Uterus (tissue), 4 donors: ENCODE results near the gene ZC3H13. TPM values are rescaled to one million over a fixed set of nuclear protein-coding genes. Genes with fewer than 3 reads are reported as not detected.

Experiments used
- DNase-seq, 2 donors: peaks; one replicate each; pipeline ENCODE4 v3.0.0-alpha.2; 2019 to 2020
- H3K27ac ChIP-seq, 2 donors: fragments of 200-600 bp; sonication (generic); 1 replicate in 1 of 2; 2 replicates in 1 of 2; pipeline ENCODE4 v1.5.1; 2016 to 2018
- H3K27me3 ChIP-seq, 2 donors: fragments of 200-600 bp; sonication (generic); one replicate each; pipeline ENCODE4 v1.5.1; 2018 to 2019; ENCODE audit warnings: control low read depth in 1 of 2
- H3K36me3 ChIP-seq, 2 donors: fragments of 200-600 bp; sonication (generic); one replicate each; pipeline ENCODE4 v1.5.1; 2019; ENCODE audit warnings: control low read depth in 1 of 2
- H3K4me1 ChIP-seq, 2 donors: fragments of 200-600 bp; sonication (generic); one replicate each; pipeline ENCODE4 v1.5.1; 2018 to 2019; ENCODE audit warnings: control low read depth in 1 of 2
- H3K4me3 ChIP-seq, 2 donors: fragments of 200-600 bp; sonication (generic); 1 replicate in 1 of 2; 2 replicates in 1 of 2; pipeline ENCODE4 v1.5.1; 2018 to 2019; ENCODE audit warnings: mild to moderate bottlenecking in 1 of 2
- H3K9me3 ChIP-seq, 2 donors: fragments of 200-600 bp; sonication (generic); one replicate each; pipeline ENCODE4 v1.5.1; 2019; ENCODE audit warnings: control low read depth in 1 of 2
- POLR2A ChIP-seq, 2 donors: fragments of 450-650 bp; IDR thresholded peaks; one replicate each; pipeline ENCODE4 v1.6.1; 2016; ENCODE audit warnings: antibody characterized with exemption in 2 of 2, mild to moderate bottlenecking in 1 of 2, moderate library complexity in 1 of 2
- intact Hi-C: fragments of 100-400 bp; cut with DNase I; formaldehyde crosslinking; loops from one replicate; pipeline ENCODE4 v1.15.1; 2023; ENCODE audit warnings: low total_unique reads
- total RNA-seq, 4 donors: library from RNA; depleted of rRNA in 3 of 4; stranded (reverse); fragments of >200 nt in 3 of 4; gene quantifications; one replicate each; pipeline versions ENCODE4 v1.1.0 to v1.2.4, GENCODE V29; 2014 to 2023
- TF ChIP-seq, protein P1 (sequence below), 4 experiments: fragments of 200-600 bp in 2 of 4; fragments of 450-650 bp in 2 of 4; sonication (generic) in 2 of 4; IDR thresholded peaks; one replicate each; pipeline ENCODE4 v1.5.1; 2016 to 2019; ENCODE audit warnings: antibody characterized with exemption in 4 of 4, mild to moderate bottlenecking in 2 of 4, moderate library complexity in 1 of 4
- donor health status: DM: yes; HTN: yes; CAD: no.

The ZC3H13 gene
- total RNA-seq, 4 donors from 2014 or later: 16.5 to 73.0 (median 37.1) TPM

DNA sequence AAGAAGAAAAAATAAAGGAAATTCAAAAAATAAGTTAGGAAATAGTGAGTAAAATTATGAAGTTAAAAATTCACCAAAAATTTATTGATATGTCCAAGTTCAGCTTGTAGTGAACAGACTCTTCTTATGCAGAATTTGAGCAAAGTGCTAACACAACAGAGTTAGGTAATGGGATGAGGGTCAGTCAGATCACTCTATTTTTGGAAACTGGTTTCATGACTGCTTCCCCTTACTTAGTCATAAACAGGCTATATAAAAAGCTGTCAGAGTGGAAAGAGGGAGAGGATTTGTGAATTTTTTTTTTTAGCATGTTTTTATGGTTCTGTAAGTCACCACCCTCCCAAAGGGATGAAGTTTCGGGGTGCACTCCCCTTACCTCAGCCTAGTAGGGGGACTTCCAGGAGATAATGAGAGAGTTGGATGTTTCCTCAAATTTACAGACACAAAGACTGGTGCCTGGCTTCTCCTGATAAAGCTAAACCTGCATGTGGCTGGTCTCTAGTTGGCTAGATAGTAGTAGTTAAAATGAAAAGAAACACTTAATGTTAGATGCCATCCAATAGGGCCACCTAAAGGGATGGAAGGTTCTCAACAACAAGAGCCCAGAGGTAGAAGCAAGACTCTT is 47.8 kb upstream of the ZC3H13 start:
- Histone ChIP-seq H3K36me3 (no peaks in the 10 kb centered on the region), H3K4me1 (no peaks in the 10 kb centered on the region), H3K27ac (peak overlapping the region; percentile 17 to 43), H3K9me3 (no peaks in the 10 kb centered on the region), H3K4me3 (no peak overlapping the region), H3K27me3 (no peaks in the 10 kb centered on the region)
- intact Hi-C loops: no loop called here
- DNase-seq: no peak
- no peak for TF ChIP-seq POLR2A (IDR thresholded peaks at IDR 0.05)
- TF ChIP-seq, protein P1, sequence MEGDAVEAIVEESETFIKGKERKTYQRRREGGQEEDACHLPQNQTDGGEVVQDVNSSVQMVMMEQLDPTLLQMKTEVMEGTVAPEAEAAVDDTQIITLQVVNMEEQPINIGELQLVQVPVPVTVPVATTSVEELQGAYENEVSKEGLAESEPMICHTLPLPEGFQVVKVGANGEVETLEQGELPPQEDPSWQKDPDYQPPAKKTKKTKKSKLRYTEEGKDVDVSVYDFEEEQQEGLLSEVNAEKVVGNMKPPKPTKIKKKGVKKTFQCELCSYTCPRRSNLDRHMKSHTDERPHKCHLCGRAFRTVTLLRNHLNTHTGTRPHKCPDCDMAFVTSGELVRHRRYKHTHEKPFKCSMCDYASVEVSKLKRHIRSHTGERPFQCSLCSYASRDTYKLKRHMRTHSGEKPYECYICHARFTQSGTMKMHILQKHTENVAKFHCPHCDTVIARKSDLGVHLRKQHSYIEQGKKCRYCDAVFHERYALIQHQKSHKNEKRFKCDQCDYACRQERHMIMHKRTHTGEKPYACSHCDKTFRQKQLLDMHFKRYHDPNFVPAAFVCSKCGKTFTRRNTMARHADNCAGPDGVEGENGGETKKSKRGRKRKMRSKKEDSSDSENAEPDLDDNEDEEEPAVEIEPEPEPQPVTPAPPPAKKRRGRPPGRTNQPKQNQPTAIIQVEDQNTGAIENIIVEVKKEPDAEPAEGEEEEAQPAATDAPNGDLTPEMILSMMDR (IDR thresholded peaks at IDR 0.05): no peak

DNA sequence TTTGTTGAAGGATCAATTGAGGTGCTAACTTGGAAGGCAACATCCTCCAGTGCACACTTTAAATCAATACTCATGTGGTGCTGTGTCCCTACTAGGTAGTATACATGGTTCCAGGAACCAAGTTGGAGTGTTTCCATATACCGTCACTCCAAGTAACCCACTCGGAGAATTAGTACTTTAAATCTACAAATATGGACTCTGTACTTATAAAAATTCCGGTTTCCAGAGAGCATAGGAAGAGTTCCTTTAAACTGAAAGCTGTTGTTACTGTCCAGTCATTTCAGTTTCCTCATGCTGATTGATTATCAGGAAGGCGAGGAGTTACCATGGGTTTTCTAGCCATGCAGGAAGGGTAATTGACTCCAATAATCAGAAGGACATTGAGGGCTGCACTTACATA is 45.1 kb upstream of the ZC3H13 start:
- Histone ChIP-seq H3K4me1 (no peaks in the 10 kb centered on the region), H3K9me3 (no peaks in the 10 kb centered on the region), H3K4me3 (no peak overlapping the region), H3K27me3 (no peaks in the 10 kb centered on the region), H3K27ac (no peak overlapping the region), H3K36me3 (no peaks in the 10 kb centered on the region)
- intact Hi-C loops: no loop called here
- TF ChIP-seq POLR2A (IDR thresholded peaks at IDR 0.05): no peak
- TF ChIP-seq, protein P1 (IDR thresholded peaks at IDR 0.05): no peak
- no peak for DNase-seq

DNA sequence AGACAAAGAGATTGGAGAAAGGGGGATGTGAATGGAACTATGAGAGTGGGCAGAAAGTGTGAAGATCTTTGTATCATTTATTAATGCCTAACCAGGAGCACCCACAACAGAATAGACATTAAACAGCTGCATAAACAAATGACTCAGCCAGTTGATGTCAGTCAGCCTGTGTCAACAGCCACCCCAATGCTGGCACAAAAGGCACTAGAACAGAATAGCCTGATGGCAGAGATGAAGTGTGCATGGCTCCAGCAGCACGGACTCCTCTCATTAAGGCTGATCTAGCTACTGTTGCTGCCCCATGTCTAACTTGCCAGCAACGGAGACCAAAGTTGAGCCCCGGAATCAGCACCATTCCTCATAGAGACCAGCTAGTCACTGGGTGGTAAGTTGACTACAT is 44.5 kb upstream of the ZC3H13 start:
- intact Hi-C loops: no loop called here
- DNase-seq: no peak
- Histone ChIP-seq H3K4me3 (no peak overlapping the region), H3K9me3 (no peaks in the 10 kb centered on the region), H3K36me3 (no peaks in the 10 kb centered on the region), H3K27me3 (no peaks in the 10 kb centered on the region), H3K27ac (no peak overlapping the region), H3K4me1 (no peaks in the 10 kb centered on the region)
- no peak for TF ChIP-seq POLR2A (IDR thresholded peaks at IDR 0.05)
- TF ChIP-seq, protein P1 (IDR thresholded peaks at IDR 0.05): no peak

DNA sequence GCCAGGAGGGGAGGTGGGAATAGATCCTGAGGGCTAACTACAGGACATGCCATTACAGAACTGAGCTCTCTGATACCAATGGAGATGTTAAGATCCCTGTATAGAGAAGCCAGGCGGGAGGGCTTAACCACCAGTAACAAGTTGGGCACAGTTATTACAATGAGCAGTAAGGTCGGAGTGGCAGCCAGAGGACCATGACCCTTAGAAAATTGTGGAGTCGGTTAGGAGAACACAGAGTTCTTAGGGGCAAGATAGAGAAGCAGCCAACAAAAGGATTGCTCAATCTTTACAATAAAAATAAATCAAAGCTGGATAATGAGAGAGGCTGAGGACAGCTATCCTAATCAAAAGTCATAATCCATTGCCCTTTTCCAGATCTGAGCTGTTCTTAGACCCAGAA is 41.9 kb upstream of the ZC3H13 start:
- no peak overlapping the region for H3K27ac ChIP-seq
- no peaks in the 10 kb centered on the region for H3K27me3 ChIP-seq
- H3K4me3 ChIP-seq: no peak overlapping the region
- no peaks in the 10 kb centered on the region for H3K9me3 ChIP-seq
- intact Hi-C loops: no loop called here
- no peak for TF ChIP-seq POLR2A (IDR thresholded peaks at IDR 0.05)
- TF ChIP-seq, protein P1 (IDR thresholded peaks at IDR 0.05): no peak
- H3K36me3 ChIP-seq: no peaks in the 10 kb centered on the region
- DNase-seq: no peak
- H3K4me1 ChIP-seq: no peaks in the 10 kb centered on the region

DNA sequence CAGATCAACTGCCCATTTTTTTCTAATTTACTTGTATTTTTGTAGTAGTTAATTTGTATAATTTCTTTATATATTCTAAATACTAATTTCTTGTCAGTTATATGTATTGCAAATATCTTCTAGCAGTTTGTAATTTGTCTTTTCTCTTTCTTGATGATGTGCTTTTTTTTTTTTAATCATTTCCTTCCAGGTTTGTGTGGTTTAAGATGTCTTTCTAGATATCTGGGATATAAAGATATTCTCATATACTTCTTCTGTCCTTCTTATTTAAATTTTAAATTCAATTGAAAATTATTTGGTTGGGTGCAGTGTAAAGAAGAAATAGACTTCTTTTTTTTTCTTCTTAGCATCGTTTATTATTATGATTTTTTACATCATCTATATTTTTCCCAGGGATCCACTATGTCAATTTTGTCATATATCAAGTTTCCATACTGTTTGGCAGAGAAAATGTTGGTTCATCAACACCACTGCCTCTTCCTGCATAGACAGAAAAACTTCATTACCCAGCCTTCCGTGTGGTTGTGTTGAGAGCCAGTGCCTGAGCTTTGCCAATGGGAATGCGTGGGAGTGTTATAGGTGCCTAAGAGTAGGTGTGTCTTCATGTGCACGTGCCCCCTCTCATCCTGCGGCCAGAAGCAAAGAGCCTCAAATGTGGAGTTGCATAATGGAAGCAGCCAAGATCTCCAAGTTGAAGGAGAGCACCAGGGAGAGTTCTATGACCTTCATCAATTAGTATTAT is 36.4 kb upstream of the ZC3H13 start:
- TF ChIP-seq, protein P1 (IDR thresholded peaks at IDR 0.05): no peak
- no peak for TF ChIP-seq POLR2A (IDR thresholded peaks at IDR 0.05)
- Histone ChIP-seq H3K27ac (no peak overlapping the region), H3K27me3 (no peaks in the 10 kb centered on the region), H3K4me1 (no peaks in the 10 kb centered on the region), H3K36me3 (no peaks in the 10 kb centered on the region), H3K9me3 (no peaks in the 10 kb centered on the region), H3K4me3 (no peak overlapping the region)
- no peak for DNase-seq
- intact Hi-C loops: no loop called here
